ENCODE measurements around the gene PPP1R3C. TPM values are rescaled to one million over a fixed set of nuclear protein-coding genes. Genes with fewer than 3 reads are reported as not detected.

The PPP1R3C gene
- total and polyA plus RNA-seq, 12 donors: 7.8 to 52.9 (median 14.6) TPM

GRCh38 chr10:91624633-91625032 is 8.2 kb downstream of the PPP1R3C start:
- H3K9me3 ChIP-seq (replicated peaks in 1 of 3): no peaks in the 10 kb centered on the region
- peaks cover 0 to 23% of the 10 kb centered on the region in 2 donors for H3K4me1 ChIP-seq (replicated peaks in 1 of 2)
- no peak overlapping the region for H3K4me3 ChIP-seq
- no peak for TF ChIP-seq CTCF (IDR thresholded peaks at IDR 0.05)
- no peak for TF ChIP-seq POLR2A (IDR thresholded peaks at IDR 0.05)
- intact Hi-C loops (cut with DNase I): no loop called here
- peaks cover 0 to 4% of the 10 kb centered on the region in 2 donors for H3K36me3 ChIP-seq (replicated peaks in 1 of 2)
- no peaks in the 10 kb centered on the region for H3K27me3 ChIP-seq
- DNase-seq: no peak
- no peak overlapping the region for H3K27ac ChIP-seq

- TF ChIP-seq CTCF (IDR thresholded peaks at IDR 0.05) (no peak), POLR2A (IDR thresholded peaks at IDR 0.05) (no peak)
- no peaks in the 10 kb centered on the region for H3K27me3 ChIP-seq
- H3K4me1 ChIP-seq (replicated peaks in 1 of 2): peaks cover 0 to 7% of the 10 kb centered on the region in 2 donors
- no peak overlapping the region for H3K27ac ChIP-seq
- intact Hi-C loops (cut with DNase I): no loop called here
- no peaks in the 10 kb centered on the region for H3K9me3 ChIP-seq (replicated peaks in 1 of 3)
- no peaks in the 10 kb centered on the region for H3K36me3 ChIP-seq (replicated peaks in 1 of 2)
- H3K4me3 ChIP-seq: no peak overlapping the region
- no peak for DNase-seq
- 90 to 95% (median 93%) methylated on average over 1 of the region's 1 CpG for WGBS, 4 donors
Observed at GRCh38 chr10:91622601-91623000, 10.3 kb downstream of the PPP1R3C start.

GRCh38 chr10:91621483-91622113 is 11.3 kb downstream of the PPP1R3C start:
- Histone ChIP-seq H3K36me3 (replicated peaks in 1 of 2) (no peaks in the 10 kb centered on the region), H3K4me3 (no peak overlapping the region), H3K27ac (peak overlapping the region in 1 of 5 donors; percentile 10), H3K9me3 (replicated peaks in 1 of 3) (no peaks in the 10 kb centered on the region), H3K27me3 (no peaks in the 10 kb centered on the region), H3K4me1 (replicated peaks in 1 of 2) (no peaks in the 10 kb centered on the region)
- intact Hi-C loops (cut with DNase I): no loop called here
- TF ChIP-seq POLR2A (IDR thresholded peaks at IDR 0.05) (no peak), CTCF (IDR thresholded peaks at IDR 0.05) (no peak)
- peak in 2 of 7 donors; percentile 26 to 33 for DNase-seq
- 22 to 50% (median 33%) methylated on average over 1 of the region's 1 CpG for WGBS, 4 donors

GRCh38 chr10:91617072-91617609 is 15.7 kb downstream of the PPP1R3C start:
- WGBS, 4 donors: 70 to 76% (median 75%) methylated on average over 4 to 7 of the region's 7 CpGs
- Histone ChIP-seq H3K4me1 (replicated peaks in 1 of 2) (peaks cover 0 to 8% of the 10 kb centered on the region in 2 donors), H3K9me3 (replicated peaks in 1 of 3) (no peaks in the 10 kb centered on the region), H3K27ac (no peak overlapping the region), H3K4me3 (no peak overlapping the region), H3K36me3 (replicated peaks in 1 of 2) (no peaks in the 10 kb centered on the region), H3K27me3 (no peaks in the 10 kb centered on the region)
- no peak for TF ChIP-seq POLR2A (IDR thresholded peaks at IDR 0.05)
- intact Hi-C loops (cut with DNase I): no loop called here
- no peak for DNase-seq

- H3K9me3 ChIP-seq (replicated peaks in 1 of 3): no peaks in the 10 kb centered on the region
- 34 to 45% (median 40%) methylated on average over 1 of the region's 1 CpG for WGBS, 4 donors
- H3K36me3 ChIP-seq (replicated peaks in 1 of 2): no peaks in the 10 kb centered on the region
- TF ChIP-seq POLR2A (IDR thresholded peaks at IDR 0.05): no peak
- no peak for TF ChIP-seq CTCF (IDR thresholded peaks at IDR 0.05)
- H3K4me1 ChIP-seq (replicated peaks in 1 of 2): peaks cover 0 to 8% of the 10 kb centered on the region in 2 donors
- no peak overlapping the region for H3K4me3 ChIP-seq
- no peaks in the 10 kb centered on the region for H3K27me3 ChIP-seq
- no peak for DNase-seq
- H3K27ac ChIP-seq: no peak overlapping the region
- intact Hi-C loops (cut with DNase I): no loop called here
Observed at GRCh38 chr10:91616137-91616536, 16.7 kb downstream of the PPP1R3C start.

All from adrenal gland (tissue), 12 donors.